Measurements from ENCODE around the gene POPDC3. TPM values are rescaled to one million over a fixed set of nuclear protein-coding genes. Genes with fewer than 3 reads are reported as not detected.
A peak's percentile ranks its signal among the peaks of the same experiment; 100 is the strongest.
"Not testable (repeated sequence)": the region's sequence is repeated elsewhere in the genome, so short reads cannot be mapped to it uniquely, and the experiment has no call there.

Gene POPDC3
- total RNA-seq, 1 experiment from 2014 or later: 7.9 TPM

DNA sequence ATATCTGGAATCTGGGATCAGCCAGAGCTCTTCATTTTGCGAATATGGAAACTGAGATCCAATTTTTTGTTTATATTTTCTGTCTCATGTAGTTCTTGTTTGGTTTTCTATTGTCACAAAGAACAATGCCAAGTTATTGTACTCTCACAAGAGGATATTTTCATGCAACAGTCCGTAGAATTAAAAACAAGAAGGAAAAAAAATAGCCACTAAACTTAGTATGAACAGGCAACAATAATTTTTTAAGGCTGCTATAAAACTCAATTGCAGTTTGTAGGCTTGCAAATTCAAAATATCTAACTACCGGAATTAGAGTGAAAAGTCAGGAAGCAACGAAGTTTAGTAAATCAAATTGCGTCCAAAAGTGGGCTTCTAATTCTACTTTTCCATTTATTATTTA, 1.2 kb downstream of the POPDC3 start:
- H3K27me3 Mint-ChIP-seq (ENCODE audit: insufficient read depth, unreplicated experiment): no peaks in the 10 kb centered on the region
- no peaks in the 10 kb centered on the region for H3K36me3 Mint-ChIP-seq (ENCODE audit: insufficient read depth, unreplicated experiment)
- POLR2A ChIA-PET: interaction anchor here (0.6 to 3.8 kb wide), 13 partner anchors 12 to 322 kb away, joined by 3 to 28 read pairs (median 4); no protein-coding TSS in a partner anchor
- H3K27ac Mint-ChIP-seq (ENCODE audit: low read depth, unreplicated experiment): peak overlapping the region; percentile 69
- H3K4me3 Mint-ChIP-seq (ENCODE audit: unreplicated experiment): peak overlapping the region; percentile 72
- H3K4me1 Mint-ChIP-seq (ENCODE audit: insufficient read depth, unreplicated experiment): peaks cover 16% of the 10 kb centered on the region
- no peaks in the 10 kb centered on the region for H3K9me3 Mint-ChIP-seq (ENCODE audit: unreplicated experiment)
- no TSS peak for BruUV-seq (replicated peaks)
- TF ChIP-seq, protein P1, sequence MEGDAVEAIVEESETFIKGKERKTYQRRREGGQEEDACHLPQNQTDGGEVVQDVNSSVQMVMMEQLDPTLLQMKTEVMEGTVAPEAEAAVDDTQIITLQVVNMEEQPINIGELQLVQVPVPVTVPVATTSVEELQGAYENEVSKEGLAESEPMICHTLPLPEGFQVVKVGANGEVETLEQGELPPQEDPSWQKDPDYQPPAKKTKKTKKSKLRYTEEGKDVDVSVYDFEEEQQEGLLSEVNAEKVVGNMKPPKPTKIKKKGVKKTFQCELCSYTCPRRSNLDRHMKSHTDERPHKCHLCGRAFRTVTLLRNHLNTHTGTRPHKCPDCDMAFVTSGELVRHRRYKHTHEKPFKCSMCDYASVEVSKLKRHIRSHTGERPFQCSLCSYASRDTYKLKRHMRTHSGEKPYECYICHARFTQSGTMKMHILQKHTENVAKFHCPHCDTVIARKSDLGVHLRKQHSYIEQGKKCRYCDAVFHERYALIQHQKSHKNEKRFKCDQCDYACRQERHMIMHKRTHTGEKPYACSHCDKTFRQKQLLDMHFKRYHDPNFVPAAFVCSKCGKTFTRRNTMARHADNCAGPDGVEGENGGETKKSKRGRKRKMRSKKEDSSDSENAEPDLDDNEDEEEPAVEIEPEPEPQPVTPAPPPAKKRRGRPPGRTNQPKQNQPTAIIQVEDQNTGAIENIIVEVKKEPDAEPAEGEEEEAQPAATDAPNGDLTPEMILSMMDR (IDR thresholded peaks at IDR 0.05; ENCODE audit: unreplicated experiment): no peak
- no peak for DNase-seq (ENCODE audit: unreplicated experiment)
- intact Hi-C loops (cut with micrococcal nuclease): loop anchor here (5.0 kb wide), 1 partner anchor 41 kb away; a partner anchor contains a TSS
- CTCF ChIA-PET: interaction anchor here (0.7 to 2.5 kb wide), 4 partner anchors 13 to 914 kb away, joined by 3 to 10 read pairs (median 5); no protein-coding TSS in a partner anchor

DNA sequence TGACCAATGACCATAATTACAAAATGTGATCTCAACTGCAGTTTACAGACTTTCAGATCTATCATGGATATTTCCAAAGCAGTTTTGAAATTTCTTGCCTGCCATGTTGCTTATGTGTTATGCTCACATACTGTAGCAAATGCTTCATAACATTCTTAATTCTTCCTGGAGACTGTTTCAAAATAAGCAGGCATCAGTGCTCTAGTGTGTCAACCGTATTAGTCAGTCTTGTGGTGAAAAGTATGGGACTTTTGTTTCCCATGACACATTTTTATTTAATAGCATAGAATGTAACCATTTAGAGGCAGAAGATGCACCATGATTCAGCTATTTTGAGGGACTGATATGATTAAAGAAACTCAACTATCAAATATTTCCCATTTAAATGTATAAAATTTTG, 1.7 kb downstream of the POPDC3 start:
- peak overlapping the region; percentile 69 for H3K27ac Mint-ChIP-seq (ENCODE audit: low read depth, unreplicated experiment)
- CTCF ChIA-PET: interaction anchor here (0.6 to 2.5 kb wide), 7 partner anchors 13 to 915 kb away, joined by 3 to 10 read pairs (median 3); no protein-coding TSS in a partner anchor
- BruUV-seq (replicated peaks): no TSS peak

DNA sequence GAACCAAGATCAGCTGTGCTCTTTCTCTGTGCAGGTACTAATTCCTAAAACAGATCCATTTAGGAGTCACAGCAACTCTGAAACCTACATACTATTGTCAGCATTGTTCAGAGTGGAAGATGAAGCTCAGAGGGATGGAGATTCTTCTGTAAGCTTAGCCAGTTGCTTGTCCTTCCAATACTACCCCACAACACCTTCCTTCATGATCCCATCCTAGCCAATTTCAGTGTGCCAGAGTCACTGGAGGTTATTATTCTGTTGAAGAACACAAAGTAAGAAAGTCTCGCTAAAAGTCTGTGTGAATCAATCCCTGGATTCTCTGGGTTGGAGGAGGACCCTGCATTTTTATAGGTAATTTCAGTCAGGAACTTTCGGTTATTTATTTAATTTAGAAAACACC, 2.3 kb downstream of the POPDC3 start:
- H3K9me3 Mint-ChIP-seq (ENCODE audit: unreplicated experiment): no peaks in the 10 kb centered on the region
- H3K36me3 Mint-ChIP-seq (ENCODE audit: insufficient read depth, unreplicated experiment): no peaks in the 10 kb centered on the region
- H3K27me3 Mint-ChIP-seq (ENCODE audit: insufficient read depth, unreplicated experiment): no peaks in the 10 kb centered on the region
- no peak overlapping the region for H3K4me3 Mint-ChIP-seq (ENCODE audit: unreplicated experiment)
- CTCF ChIA-PET: interaction anchor here (0.6 to 2.5 kb wide), 4 partner anchors 12 to 219 kb away, joined by 3 to 10 read pairs (median 4); no protein-coding TSS in a partner anchor
- DNase-seq (ENCODE audit: unreplicated experiment): no peak
- peak overlapping the region; percentile 69 for H3K27ac Mint-ChIP-seq (ENCODE audit: low read depth, unreplicated experiment)
- H3K4me1 Mint-ChIP-seq (ENCODE audit: insufficient read depth, unreplicated experiment): peaks cover 16% of the 10 kb centered on the region
- POLR2A ChIA-PET: interaction anchor here (0.7 to 3.8 kb wide), 11 partner anchors 9 to 224 kb away, joined by 3 to 28 read pairs (median 5); no protein-coding TSS in a partner anchor
- intact Hi-C loops (cut with micrococcal nuclease): loop anchor here (5.0 kb wide), 1 partner anchor 40 kb away; a partner anchor contains a TSS
- no TSS peak for BruUV-seq (replicated peaks)
- TF ChIP-seq, protein P1 (IDR thresholded peaks at IDR 0.05; ENCODE audit: unreplicated experiment): no peak

More for the DNA sequence above, 1.7 kb downstream of the POPDC3 start:
- H3K27me3 Mint-ChIP-seq (ENCODE audit: insufficient read depth, unreplicated experiment): no peaks in the 10 kb centered on the region
- peak; percentile 75 for DNase-seq (ENCODE audit: unreplicated experiment)
- TF ChIP-seq, protein P1 (IDR thresholded peaks at IDR 0.05; ENCODE audit: unreplicated experiment): no peak
- H3K9me3 Mint-ChIP-seq (ENCODE audit: unreplicated experiment): no peaks in the 10 kb centered on the region
- no peaks in the 10 kb centered on the region for H3K36me3 Mint-ChIP-seq (ENCODE audit: insufficient read depth, unreplicated experiment)
- POLR2A ChIA-PET: interaction anchor here (0.7 to 3.8 kb wide), 16 partner anchors 9 to 224 kb away, joined by 3 to 28 read pairs (median 4); no protein-coding TSS in a partner anchor
- H3K4me1 Mint-ChIP-seq (ENCODE audit: insufficient read depth, unreplicated experiment): peaks cover 16% of the 10 kb centered on the region
- intact Hi-C loops (cut with micrococcal nuclease): loop anchor here (5.0 kb wide), 1 partner anchor 41 kb away; a partner anchor contains a TSS
- peak overlapping the region; percentile 72 for H3K4me3 Mint-ChIP-seq (ENCODE audit: unreplicated experiment)

DNA sequence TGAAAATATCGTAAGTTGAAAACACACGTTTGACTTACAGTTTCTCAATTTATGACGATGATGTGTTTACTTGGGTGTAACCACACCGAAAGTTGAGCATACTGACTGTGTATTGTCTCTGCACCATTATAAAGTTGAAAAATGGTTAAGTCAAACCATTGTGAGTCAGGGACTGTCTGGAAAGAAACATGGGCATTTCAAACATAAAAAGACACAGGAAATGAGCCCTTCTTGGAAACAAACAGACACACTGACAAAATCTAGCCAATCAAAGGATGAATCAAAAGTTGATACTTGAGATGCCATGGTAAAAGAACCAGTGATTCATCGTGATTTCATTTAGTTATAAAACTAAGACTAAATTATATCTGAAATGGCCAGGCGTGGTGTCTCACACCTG, 5.3 kb downstream of the POPDC3 start:
- no TSS peak for BruUV-seq (replicated peaks)
- Mint-ChIP-seq H3K9me3 (ENCODE audit: unreplicated experiment) (no peaks in the 10 kb centered on the region), H3K4me3 (ENCODE audit: unreplicated experiment) (no peak overlapping the region), H3K4me1 (ENCODE audit: insufficient read depth, unreplicated experiment) (peaks cover 10% of the 10 kb centered on the region), H3K27me3 (ENCODE audit: insufficient read depth, unreplicated experiment) (no peaks in the 10 kb centered on the region), H3K36me3 (ENCODE audit: insufficient read depth, unreplicated experiment) (no peaks in the 10 kb centered on the region), H3K27ac (ENCODE audit: low read depth, unreplicated experiment) (peak overlapping the region; percentile 39)
- POLR2A ChIA-PET: interaction anchor here (0.9 to 1.4 kb wide), 2 partner anchors 10 to 11 kb away, joined by 3 read pairs; no protein-coding TSS in a partner anchor
- intact Hi-C loops (cut with micrococcal nuclease): no loop called here
- peak; percentile 54 for DNase-seq (ENCODE audit: unreplicated experiment)
- TF ChIP-seq, protein P1 (IDR thresholded peaks at IDR 0.05; ENCODE audit: unreplicated experiment): no peak
- CTCF ChIA-PET: interaction anchor here (0.8 to 2.3 kb wide), 2 partner anchors 87 to 202 kb away, joined by 3 to 6 read pairs; no protein-coding TSS in a partner anchor

DNA sequence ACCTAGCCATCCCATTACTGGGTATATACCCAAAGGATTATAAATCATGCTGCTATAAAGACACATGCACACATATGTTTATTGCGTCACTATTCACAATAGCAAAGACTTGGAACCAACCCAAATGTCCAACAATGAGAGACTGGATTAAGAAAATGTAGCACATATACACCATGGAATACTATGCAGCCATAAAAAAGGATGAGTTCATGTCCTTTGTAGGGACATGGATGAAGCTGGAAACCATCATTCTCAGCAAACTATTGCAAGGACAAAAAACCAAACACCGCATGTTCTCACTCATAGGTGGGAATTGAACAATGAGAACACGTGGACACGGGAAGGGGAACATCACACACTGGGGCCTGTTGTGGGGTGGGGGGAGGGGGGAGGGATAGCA, 7.3 kb downstream of the POPDC3 start:
- POLR2A ChIA-PET; H3K27ac Mint-ChIP-seq (ENCODE audit: low read depth, unreplicated experiment); H3K36me3 Mint-ChIP-seq (ENCODE audit: insufficient read depth, unreplicated experiment); intact Hi-C loops (cut with micrococcal nuclease); BruUV-seq (replicated peaks); DNase-seq (ENCODE audit: unreplicated experiment); H3K4me1 Mint-ChIP-seq (ENCODE audit: insufficient read depth, unreplicated experiment); H3K27me3 Mint-ChIP-seq (ENCODE audit: insufficient read depth, unreplicated experiment); H3K9me3 Mint-ChIP-seq (ENCODE audit: unreplicated experiment); H3K4me3 Mint-ChIP-seq (ENCODE audit: unreplicated experiment): not testable (repeated sequence)
- CTCF ChIA-PET: interaction anchor here (2.3 kb wide), 1 partner anchor 85 kb away, joined by 6 read pairs; no protein-coding TSS in a partner anchor
